EL (cell line): Measurements from ENCODE around the gene MICAL1.

Experiments used
- DNase-seq: peaks from one replicate; pipeline ENCODE4 v3.0.0-alpha.2; 2016

The MICAL1 gene

DNA sequence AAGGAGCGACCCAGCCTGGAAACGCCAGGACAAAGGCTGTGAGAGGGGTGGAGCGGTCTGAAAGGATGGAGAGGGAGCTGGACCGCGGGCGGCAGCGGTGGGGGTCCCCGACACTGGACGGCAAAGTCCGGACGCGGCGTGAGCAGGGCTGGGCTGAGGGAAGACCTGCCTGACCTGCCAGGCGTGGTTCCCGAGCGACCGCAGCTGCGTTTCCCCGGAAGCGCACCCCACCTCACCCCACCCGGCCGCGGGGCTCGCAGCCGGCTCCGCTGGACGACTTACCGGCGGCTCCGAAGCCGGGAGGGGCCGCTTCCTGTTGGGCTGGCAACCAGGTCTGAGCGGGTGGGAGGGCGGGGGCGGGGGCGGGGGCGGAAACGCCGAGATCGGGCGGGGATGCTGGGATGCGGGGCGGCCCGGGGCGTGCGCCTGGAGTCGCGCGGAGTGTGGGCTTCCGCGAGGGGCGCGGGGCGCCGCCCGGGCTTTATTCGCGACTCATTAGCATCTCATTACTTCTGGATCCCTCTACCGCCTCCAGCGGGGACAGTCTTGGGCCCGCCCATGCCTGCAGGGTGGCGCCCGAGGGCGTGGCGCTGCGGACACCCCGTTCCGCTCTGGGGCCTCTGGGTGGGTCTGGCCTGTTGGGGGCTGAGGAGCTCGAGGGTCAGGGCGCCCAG is at the start of gene MICAL1:
Gene MICAL1 (minus strand): TSS at position 336 of the 674 bp plus-strand sequence. CDS start 1,576 bp downstream, outside the sequence.
- peak; percentile 67 for DNase-seq

- no peak for DNase-seq
These were observed 48.0 kb upstream of the MICAL1 start for GRCh38 chr6:109503327-109504224.

DNA sequence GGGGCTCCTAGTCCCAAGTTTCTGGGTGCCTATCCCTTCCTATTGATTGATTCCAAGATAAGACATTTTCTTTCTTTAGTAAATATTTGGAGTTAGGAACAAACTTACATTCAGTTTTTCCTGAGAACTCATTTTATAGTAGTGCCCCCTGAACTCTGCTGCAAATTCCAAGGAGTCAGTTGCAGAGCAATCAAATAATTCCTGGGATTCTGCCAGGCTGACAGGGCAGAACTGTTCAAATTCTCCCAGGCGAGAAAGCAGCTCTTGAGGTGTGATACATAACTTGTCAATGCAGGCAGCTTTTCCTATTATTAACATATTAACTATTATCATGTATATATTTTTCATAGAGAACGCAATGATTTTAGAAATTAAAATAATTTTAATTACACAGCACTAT is 43.4 kb upstream of the MICAL1 start:
- no peak for DNase-seq

- no peak for DNase-seq
These were observed 42.5 kb upstream of the MICAL1 start for GRCh38 chr6:109498052-109498451.

DNA sequence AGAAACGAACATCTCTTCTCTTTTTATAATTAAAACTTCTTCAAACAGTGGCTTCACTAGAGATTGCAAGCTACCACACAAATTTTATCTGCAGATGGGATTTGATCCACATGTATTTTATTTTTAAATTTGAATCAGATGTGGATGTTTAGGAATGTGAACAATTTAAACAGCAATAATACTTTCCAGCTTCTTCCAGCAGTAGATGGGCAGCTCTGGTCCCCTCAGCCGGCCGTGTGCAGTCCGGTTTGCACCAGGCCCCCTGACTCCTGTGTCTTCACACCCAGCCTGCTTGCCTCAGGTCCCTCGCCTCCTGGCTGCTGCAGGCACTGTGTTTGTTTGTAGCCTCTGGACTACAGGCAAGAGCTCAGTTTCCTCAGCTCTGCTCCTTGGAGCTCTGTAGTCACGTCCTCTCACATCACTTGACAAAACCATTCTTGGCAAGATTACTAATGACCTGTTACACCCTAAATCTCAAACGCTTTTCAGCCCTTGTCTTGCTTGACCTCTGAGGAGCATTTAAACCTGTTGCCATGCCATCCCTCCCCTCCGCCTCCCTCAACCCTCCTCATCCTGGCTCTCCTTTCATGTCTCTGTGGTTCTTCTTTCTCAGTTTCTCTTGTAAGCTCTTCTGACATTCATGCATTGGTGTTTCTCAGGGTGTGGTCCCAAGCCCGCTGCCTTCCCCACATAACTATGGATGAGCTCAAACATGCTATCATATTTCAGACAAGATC is 40.6 kb upstream of the MICAL1 start:
- no peak for DNase-seq

GRCh38 chr6:109493865-109494264 is 38.3 kb upstream of the MICAL1 start:
- DNase-seq = no peak

- DNase-seq = no peak
These were observed 35.8 kb upstream of the MICAL1 start for GRCh38 chr6:109491207-109491938.

- no peak for DNase-seq
These were observed 35.1 kb upstream of the MICAL1 start for GRCh38 chr6:109490713-109491112.

GRCh38 chr6:109488001-109488400 is 32.4 kb upstream of the MICAL1 start:
- no peak for DNase-seq

- no peak for DNase-seq
These were observed 30.5 kb upstream of the MICAL1 start for GRCh38 chr6:109486068-109486467.

GRCh38 chr6:109485266-109485935 is 29.8 kb upstream of the MICAL1 start:
- DNase-seq = no peak

GRCh38 chr6:109484122-109484521 is 28.6 kb upstream of the MICAL1 start:
- no peak for DNase-seq

DNA sequence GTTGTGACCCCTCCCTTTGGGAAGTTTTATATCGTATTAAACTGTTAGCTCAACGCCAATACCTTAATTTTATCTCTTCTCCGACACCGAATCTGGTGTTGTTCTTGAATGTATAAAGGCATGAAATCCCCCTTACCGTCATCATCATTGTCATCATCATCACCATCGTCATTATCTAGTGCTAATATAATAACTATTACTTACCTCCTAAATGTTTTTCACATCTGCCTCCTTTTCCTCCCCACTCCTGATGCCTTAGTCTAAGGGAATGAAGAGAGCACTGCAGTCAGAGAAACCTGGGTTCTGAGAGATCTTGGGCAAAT is 28.1 kb upstream of the MICAL1 start:
- no peak for DNase-seq

GRCh38 chr6:109482905-109483734 is 27.5 kb upstream of the MICAL1 start, which contains the start of gene ZBTB24:
TSS of gene ZBTB24 (minus strand) at chr6:109483219. CDS start at chr6:109482026, 1,193 bp downstream.
- DNase-seq = peak; percentile 90

DNA sequence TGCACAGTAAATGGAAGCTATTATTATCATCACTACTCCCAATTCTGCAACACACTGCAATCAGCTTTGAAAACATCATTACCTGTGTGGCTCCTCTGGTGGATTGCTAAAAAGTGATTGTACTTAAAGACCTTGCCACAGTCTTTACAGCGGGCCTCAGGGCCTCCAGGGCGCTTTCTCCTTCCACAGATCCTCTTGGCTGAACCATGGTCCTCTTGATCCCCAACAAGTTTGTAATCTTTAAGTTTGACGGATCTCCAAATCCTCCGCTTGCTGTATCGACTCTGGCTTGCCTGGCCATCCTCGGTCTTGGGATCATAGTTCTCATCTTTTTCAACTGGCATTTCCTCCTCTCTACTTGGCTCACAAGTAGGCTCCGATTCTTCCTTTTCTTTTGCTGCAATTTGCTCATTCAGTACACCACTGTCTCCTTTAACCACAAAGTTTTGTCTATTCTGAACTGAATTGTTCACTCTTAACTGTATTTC is 25.5 kb upstream of the MICAL1 start:
- no peak for DNase-seq

- DNase-seq = no peak
These were observed 23.5 kb upstream of the MICAL1 start for GRCh38 chr6:109478841-109479624.

GRCh38 chr6:109478222-109478805 is 22.7 kb upstream of the MICAL1 start:
- no peak for DNase-seq

DNA sequence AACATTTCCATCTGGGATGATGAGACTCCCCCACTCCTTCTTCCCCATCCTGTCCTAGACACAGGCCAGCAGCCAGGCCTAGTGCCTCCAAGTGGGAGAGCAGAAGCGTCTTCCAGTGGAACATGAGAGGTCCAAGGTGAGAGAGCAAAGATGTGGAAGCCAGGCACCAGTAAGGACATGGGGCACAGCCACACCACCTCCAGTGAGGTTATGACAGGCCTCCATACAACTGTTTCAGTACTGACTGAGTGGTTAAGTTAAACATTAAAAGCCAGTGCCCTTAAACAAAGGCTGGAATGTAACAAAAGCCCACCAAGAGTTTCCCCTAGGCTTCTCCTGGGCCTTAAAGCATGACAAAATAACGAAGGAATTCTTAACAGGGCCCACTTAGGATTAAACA is 22.2 kb upstream of the MICAL1 start:
- no peak for DNase-seq

DNA sequence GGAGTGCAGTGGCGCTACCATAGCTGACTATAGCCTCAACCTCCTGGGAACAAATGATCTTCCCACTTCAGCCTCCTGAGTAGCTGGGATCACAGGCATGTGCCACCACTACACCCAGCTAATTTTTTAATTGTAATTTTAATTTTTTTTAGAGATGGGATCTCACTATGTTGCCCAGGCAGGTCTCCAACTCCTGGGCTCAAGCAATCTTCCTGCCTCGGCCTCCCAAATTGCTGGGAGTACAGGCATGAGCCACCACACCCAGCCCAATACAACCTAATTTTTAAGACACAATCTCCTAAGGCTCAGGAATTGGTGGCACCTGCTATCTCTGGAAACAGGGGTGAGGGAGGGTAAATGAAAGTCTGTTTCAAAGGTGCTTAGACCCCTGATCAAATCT is 21.6 kb upstream of the MICAL1 start:
- DNase-seq = no peak

GRCh38 chr6:109475625-109476024 is 20.1 kb upstream of the MICAL1 start:
- DNase-seq = no peak
